ENCODE results near the gene FAM3A. TPM values are rescaled to one million over a fixed set of nuclear protein-coding genes. Genes with fewer than 3 reads are reported as not detected.
"Not testable (repeated sequence)": the region's sequence is repeated elsewhere in the genome, so short reads cannot be mapped to it uniquely, and the experiment has no call there.

The FAM3A gene
- total RNA-seq, 1 experiment from 2014 or later = 60.3 TPM

DNA sequence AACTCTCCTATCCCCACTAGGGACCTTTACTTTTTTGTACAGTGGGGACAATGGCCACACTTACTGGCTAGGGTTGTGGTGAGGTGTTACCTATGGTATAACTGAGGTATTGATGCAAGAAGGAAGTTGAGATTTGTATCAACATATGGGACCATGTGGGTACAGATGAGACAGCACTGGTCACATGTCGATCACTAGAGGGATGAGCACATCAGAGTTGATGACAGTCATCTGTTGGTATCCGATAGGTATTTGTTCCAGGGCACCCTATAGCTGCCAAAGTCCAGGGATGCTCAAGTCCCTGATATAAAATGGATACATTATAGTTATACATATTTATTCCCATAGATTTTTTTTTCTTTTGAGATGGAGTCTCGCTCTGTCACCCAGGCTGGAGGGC is 13.0 kb downstream of the FAM3A start:
- Histone ChIP-seq H3K36me3 (ENCODE audit: low read depth) (no peaks in the 10 kb centered on the region), H3K9me2 (ENCODE audit: insufficient read depth) (no peaks in the 10 kb centered on the region), H3K79me2 (ENCODE audit: low read depth) (no peaks in the 10 kb centered on the region), H3F3A (ENCODE audit: insufficient read depth, low read depth) (peaks cover 14% of the 10 kb centered on the region; the same call in 1 of the 2 replicates), H3K27ac (no peak overlapping the region), H3K4me1 (replicated peaks; ENCODE audit: insufficient read depth) (peaks cover 14% of the 10 kb centered on the region), H3K27me3 (ENCODE audit: insufficient read depth, low read depth) (no peaks in the 10 kb centered on the region), H3K4me2 (no peak overlapping the region), H4K20me1 (ENCODE audit: insufficient read depth) (no peaks in the 10 kb centered on the region), H3K4me3 (no peak overlapping the region), H2AFZ (no peak overlapping the region), H3K9me3 (ENCODE audit: insufficient read depth, low read depth) (no peaks in the 10 kb centered on the region)
- CTCF ChIA-PET = no interaction called here
- no TSS peak for BruUV-seq (replicated peaks)
- intact Hi-C loops (cut with micrococcal nuclease; ENCODE audit: unreplicated experiment) = no loop called here
- POLR2A ChIA-PET (ENCODE audit: unreplicated experiment) = no interaction called here
- DNase-seq = no peak
- TF ChIP-seq, protein P1, sequence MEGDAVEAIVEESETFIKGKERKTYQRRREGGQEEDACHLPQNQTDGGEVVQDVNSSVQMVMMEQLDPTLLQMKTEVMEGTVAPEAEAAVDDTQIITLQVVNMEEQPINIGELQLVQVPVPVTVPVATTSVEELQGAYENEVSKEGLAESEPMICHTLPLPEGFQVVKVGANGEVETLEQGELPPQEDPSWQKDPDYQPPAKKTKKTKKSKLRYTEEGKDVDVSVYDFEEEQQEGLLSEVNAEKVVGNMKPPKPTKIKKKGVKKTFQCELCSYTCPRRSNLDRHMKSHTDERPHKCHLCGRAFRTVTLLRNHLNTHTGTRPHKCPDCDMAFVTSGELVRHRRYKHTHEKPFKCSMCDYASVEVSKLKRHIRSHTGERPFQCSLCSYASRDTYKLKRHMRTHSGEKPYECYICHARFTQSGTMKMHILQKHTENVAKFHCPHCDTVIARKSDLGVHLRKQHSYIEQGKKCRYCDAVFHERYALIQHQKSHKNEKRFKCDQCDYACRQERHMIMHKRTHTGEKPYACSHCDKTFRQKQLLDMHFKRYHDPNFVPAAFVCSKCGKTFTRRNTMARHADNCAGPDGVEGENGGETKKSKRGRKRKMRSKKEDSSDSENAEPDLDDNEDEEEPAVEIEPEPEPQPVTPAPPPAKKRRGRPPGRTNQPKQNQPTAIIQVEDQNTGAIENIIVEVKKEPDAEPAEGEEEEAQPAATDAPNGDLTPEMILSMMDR (conservative IDR thresholded peaks at IDR 0.05) = no peak
- no peak for TF ChIP-seq EZH2 (IDR thresholded peaks at IDR 0.05; ENCODE audit: low read depth)

DNA sequence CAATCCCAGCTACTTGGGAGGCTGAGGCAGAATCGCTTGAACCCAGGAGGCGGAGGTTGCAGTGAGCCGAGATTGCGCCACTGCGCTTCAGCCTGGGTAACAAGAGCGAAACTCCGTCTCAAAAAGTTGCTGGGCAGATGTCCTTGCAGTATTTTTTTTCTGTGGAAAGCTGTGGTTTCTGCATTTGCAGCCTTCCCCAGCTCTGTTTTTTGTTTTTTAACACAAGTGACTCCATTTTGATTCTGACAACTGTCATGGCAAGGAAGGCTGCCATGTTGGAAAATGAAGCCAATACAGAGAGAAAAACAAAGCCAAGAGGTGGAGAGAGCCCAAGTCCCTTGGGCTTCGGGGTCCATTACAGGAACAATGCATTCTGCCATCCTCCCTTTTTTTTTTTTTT is 13.9 kb downstream of the FAM3A start:
- TF ChIP-seq EZH2 (IDR thresholded peaks at IDR 0.05; ENCODE audit: low read depth) = no peak
- TF ChIP-seq, protein P1 (conservative IDR thresholded peaks at IDR 0.05) = no peak
- POLR2A ChIA-PET (ENCODE audit: unreplicated experiment) = interaction anchor here (0.7 kb wide), 1 partner anchor 20 kb away, joined by 6 read pairs; no protein-coding TSS in a partner anchor

DNA sequence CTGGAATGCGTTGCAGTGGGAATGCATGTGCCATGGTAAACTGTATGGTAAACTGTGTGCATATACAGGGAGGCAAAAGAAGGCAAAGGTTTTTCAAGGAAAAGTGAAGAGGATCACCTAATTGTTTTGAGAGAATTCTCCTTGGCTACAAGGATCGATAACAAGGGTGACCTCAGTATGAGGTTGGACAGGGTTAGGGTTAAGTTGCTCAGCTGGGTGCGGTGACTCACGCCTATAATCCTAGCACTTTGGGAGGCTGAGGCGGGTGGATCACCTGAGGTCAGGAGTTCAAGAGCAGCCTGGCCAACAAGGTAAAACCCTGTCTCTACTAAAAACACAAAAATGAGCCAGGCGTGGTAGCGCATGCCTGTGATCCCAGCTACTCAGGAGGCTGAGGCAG is 14.6 kb downstream of the FAM3A start:
- H2AFZ ChIP-seq; H3K4me3 ChIP-seq; H3K27me3 ChIP-seq (ENCODE audit: insufficient read depth, low read depth); H3K36me3 ChIP-seq (ENCODE audit: low read depth); BruUV-seq (replicated peaks); POLR2A ChIA-PET (ENCODE audit: unreplicated experiment); intact Hi-C loops (cut with micrococcal nuclease; ENCODE audit: unreplicated experiment); H3K4me2 ChIP-seq; CTCF ChIA-PET; H3K9me2 ChIP-seq (ENCODE audit: insufficient read depth); H3K9me3 ChIP-seq (ENCODE audit: insufficient read depth, low read depth); H3K27ac ChIP-seq; DNase-seq; H3K79me2 ChIP-seq (ENCODE audit: low read depth); H4K20me1 ChIP-seq (ENCODE audit: insufficient read depth): not testable (repeated sequence)
- H3F3A ChIP-seq (ENCODE audit: insufficient read depth, low read depth) = peaks cover 14% of the 10 kb centered on the region; the same call in 1 of the 2 replicates
- H3K4me1 ChIP-seq (replicated peaks; ENCODE audit: insufficient read depth) = peaks cover 13% of the 10 kb centered on the region

More for the DNA sequence above, 13.9 kb downstream of the FAM3A start:
- Histone ChIP-seq H3K4me1 (replicated peaks; ENCODE audit: insufficient read depth) (peaks cover 14% of the 10 kb centered on the region), H3K4me3 (no peak overlapping the region), H3K36me3 (ENCODE audit: low read depth) (no peaks in the 10 kb centered on the region), H3K27me3 (ENCODE audit: insufficient read depth, low read depth) (no peaks in the 10 kb centered on the region), H3K9me2 (ENCODE audit: insufficient read depth) (no peaks in the 10 kb centered on the region), H3K27ac (no peak overlapping the region), H3K79me2 (ENCODE audit: low read depth) (no peaks in the 10 kb centered on the region), H4K20me1 (ENCODE audit: insufficient read depth) (no peaks in the 10 kb centered on the region), H2AFZ (no peak overlapping the region), H3K4me2 (no peak overlapping the region), H3F3A (ENCODE audit: insufficient read depth, low read depth) (peaks cover 14% of the 10 kb centered on the region; the same call in 1 of the 2 replicates), H3K9me3 (ENCODE audit: insufficient read depth, low read depth) (no peaks in the 10 kb centered on the region)
- no TSS peak for BruUV-seq (replicated peaks)
- DNase-seq = no peak
- intact Hi-C loops (cut with micrococcal nuclease; ENCODE audit: unreplicated experiment) = no loop called here
- CTCF ChIA-PET = no interaction called here

- H3K27me3 ChIP-seq (ENCODE audit: insufficient read depth, low read depth); H3K4me2 ChIP-seq; H3K36me3 ChIP-seq (ENCODE audit: low read depth); intact Hi-C loops (cut with micrococcal nuclease; ENCODE audit: unreplicated experiment); BruUV-seq (replicated peaks); H3K9me3 ChIP-seq (ENCODE audit: insufficient read depth, low read depth); DNase-seq; H3K79me2 ChIP-seq (ENCODE audit: low read depth); H4K20me1 ChIP-seq (ENCODE audit: insufficient read depth); H3K4me3 ChIP-seq; H3K4me1 ChIP-seq (replicated peaks; ENCODE audit: insufficient read depth); H3K27ac ChIP-seq; POLR2A ChIA-PET (ENCODE audit: unreplicated experiment); H2AFZ ChIP-seq; H3K9me2 ChIP-seq (ENCODE audit: insufficient read depth); H3F3A ChIP-seq (ENCODE audit: insufficient read depth, low read depth): not testable (repeated sequence)
- CTCF ChIA-PET = interaction anchor here (0.7 kb wide), 1 partner anchor 25 kb away, joined by 5 read pairs; no protein-coding TSS in a partner anchor
Observed at GRCh38 chrX:154496591-154497137, 19.4 kb downstream of the FAM3A start.

All from PC-9 (cell line).